PC-3 (cell line): ENCODE results near the gene ERI3. TPM values are rescaled to one million over a fixed set of nuclear protein-coding genes. Genes with fewer than 3 reads are reported as not detected.
"Not testable (repeated sequence)": the region's sequence is repeated elsewhere in the genome, so short reads cannot be mapped to it uniquely, and the experiment has no call there.

Experiments used
- ATAC-seq: fragments of 200-7000 bp; cut with Tn5 transposase; 2 replicates; pipeline ENCODE4 v1.9.1; 2020; ENCODE audit warnings: mild to moderate bottlenecking, moderate library complexity
- BruUV-seq: library from RNA; stranded (reverse); fragments of 400-500 nt; replicated peaks from 2 replicates; lab custom pipeline; 2021; lab: Mats Ljungman, UMichigan
- CTCF ChIA-PET: fragments of 300-600 bp; sonication (Branson Sonifier 250); formaldehyde crosslinking; loops from one replicate; lab custom pipeline; 2022; ENCODE audit warnings: antibody characterized with exemption; lab: Charles Lee
- POLR2A ChIA-PET: fragments of 300-600 bp; sonication (Branson Sonifier 250); formaldehyde crosslinking; loops from one replicate; lab custom pipeline; 2022; ENCODE audit warnings: antibody characterized with exemption; ENCODE audit not compliant: unreplicated experiment; lab: Charles Lee
- DNase-seq: peaks from one replicate; pipeline ENCODE4 v3.0.0-alpha.2; 2015
- H2AFZ ChIP-seq: fragments of 300-600 bp; sonication (generic); 2 replicates; pipeline ENCODE4 v1.6.0; 2016; ENCODE audit warnings: antibody characterized with exemption, low read length
- H3F3A ChIP-seq: fragments of 300-600 bp; sonication (generic); one replicate; pipeline ENCODE4 v1.6.0; 2017; ENCODE audit warnings: antibody characterized with exemption, low read length, control low read depth, mild to moderate bottlenecking; ENCODE audit not compliant: unreplicated experiment
- H3K27ac ChIP-seq: fragments of 300-600 bp; sonication (generic); 2 replicates; pipeline ENCODE4 v1.5.1; 2016; ENCODE audit warnings: mild to moderate bottlenecking, low read length
- H3K27me3 ChIP-seq: fragments of 300-600 bp; sonication (generic); 2 replicates; pipeline ENCODE4 v1.6.1; 2016; ENCODE audit warnings: low read length, mixed read lengths
- H3K36me3 ChIP-seq: fragments of 300-600 bp; sonication (generic); 2 replicates; pipeline ENCODE4 v1.6.1; 2016; ENCODE audit warnings: low read depth, mixed run types, low read length, mixed read lengths
- H3K4me1 ChIP-seq: fragments of 300-600 bp; sonication (generic); 2 replicates; pipeline ENCODE4 v1.5.1; 2016; ENCODE audit warnings: low read length; ENCODE audit not compliant: insufficient read depth
- H3K4me2 ChIP-seq: fragments of 300-600 bp; sonication (generic); 2 replicates; pipeline ENCODE4 v1.6.0; 2016; ENCODE audit warnings: low read length
- H3K4me3 ChIP-seq: fragments of 300-600 bp; sonication (generic); 2 replicates; pipeline ENCODE4 v1.5.1; 2016; ENCODE audit warnings: mild to moderate bottlenecking, low read length, mixed read lengths
- H3K79me2 ChIP-seq: fragments of 300-600 bp; sonication (generic); 2 replicates; pipeline ENCODE4 v1.6.1; 2017; ENCODE audit warnings: low read length, mixed read lengths
- H3K9ac ChIP-seq: fragments of 300-600 bp; sonication (generic); 2 replicates; pipeline ENCODE4 v1.6.0; 2016; ENCODE audit warnings: mild to moderate bottlenecking, low read length
- H3K9me2 ChIP-seq: fragments of 300-600 bp; sonication (generic); replicated peaks from 2 replicates; pipeline ENCODE4 v1.6.1; 2016; ENCODE audit warnings: mixed run types, low read length, mixed read lengths
- H3K9me3 ChIP-seq: fragments of 300-600 bp; sonication (generic); 2 replicates; pipeline ENCODE4 v1.6.1; 2016; ENCODE audit warnings: low read length, mixed read lengths
- H4K20me1 ChIP-seq: fragments of 300-600 bp; sonication (generic); 2 replicates; pipeline ENCODE4 v1.6.1; 2016; ENCODE audit warnings: low read length, mixed read lengths
- CTCF ChIP-seq: fragments of 300-600 bp; sonication (generic); conservative IDR thresholded peaks from 2 replicates; pipeline ENCODE4 v1.5.1; 2017; ENCODE audit warnings: antibody characterized with exemption, low read depth, mild to moderate bottlenecking, low read length
- EZH2 ChIP-seq: fragments of 300-600 bp; sonication (generic); IDR thresholded peaks from one replicate; pipeline ENCODE4 v1.6.1; 2017; ENCODE audit warnings: antibody characterized with exemption, mild to moderate bottlenecking, low read length; ENCODE audit not compliant: unreplicated experiment
- EZH2phosphoT487 ChIP-seq: fragments of 300-600 bp; sonication (generic); IDR thresholded peaks from 2 replicates; pipeline ENCODE4 v1.6.1; 2018; ENCODE audit warnings: mild to moderate bottlenecking, antibody characterized with exemption, low read length, borderline replicate concordance
- intact Hi-C: fragments of 100-400 bp; cut with micrococcal nuclease; formaldehyde crosslinking; loops from 2 replicates; pipeline ENCODE4 v1.9.0; 2023
- total RNA-seq: library from RNA; depleted of rRNA; stranded (reverse); fragments of >200 nt; gene quantifications from 2 replicates; pipeline ENCODE4 v1.2.3, GENCODE V29; 2014

The ERI3 gene
- total RNA-seq, 1 experiment from 2014 or later: 138 TPM

GRCh38 chr1:44208226-44208625, 146.8 kb downstream of the ERI3 start:
- no peak overlapping the region for H2AFZ ChIP-seq
- no TSS peak for BruUV-seq
- no peaks in the 10 kb centered on the region for H3K9me2 ChIP-seq
- no peaks in the 10 kb centered on the region for H3K9me3 ChIP-seq
- no peak for DNase-seq
- ChIA-PET POLR2A (no interaction called here), CTCF (no interaction called here)
- H3K4me2 ChIP-seq: no peak overlapping the region
- no peaks in the 10 kb centered on the region for H3K79me2 ChIP-seq
- no peaks in the 10 kb centered on the region for H3K27me3 ChIP-seq
- H3K4me1 ChIP-seq: peaks cover 6% of the 10 kb centered on the region
- TF ChIP-seq EZH2phosphoT487: no peak
- TF ChIP-seq CTCF: no peak
- no peak for TF ChIP-seq EZH2
- no peak for ATAC-seq
- H3K9ac ChIP-seq: no peak overlapping the region
- no peaks in the 10 kb centered on the region for H4K20me1 ChIP-seq
- H3K4me3 ChIP-seq: no peak overlapping the region
- no peak overlapping the region for H3K27ac ChIP-seq
- intact Hi-C loops: no loop called here
- no peaks in the 10 kb centered on the region for H3F3A ChIP-seq
- no peaks in the 10 kb centered on the region for H3K36me3 ChIP-seq

- H3F3A ChIP-seq, H3K4me3 ChIP-seq, H3K27me3 ChIP-seq, POLR2A ChIA-PET, H3K4me2 ChIP-seq, H3K36me3 ChIP-seq, H3K4me1 ChIP-seq, H2AFZ ChIP-seq, H3K9me2 ChIP-seq, H3K27ac ChIP-seq, DNase-seq, BruUV-seq, intact Hi-C loops, ATAC-seq, H3K9ac ChIP-seq, CTCF ChIA-PET, H4K20me1 ChIP-seq, H3K79me2 ChIP-seq, H3K9me3 ChIP-seq: not testable (repeated sequence)
These were observed 148.5 kb downstream of the ERI3 start for GRCh38 chr1:44206545-44206944.

- no TSS peak for BruUV-seq
- CTCF ChIA-PET: no interaction called here
- Histone ChIP-seq H3K9me2 (no peaks in the 10 kb centered on the region), H2AFZ (no peak overlapping the region), H3K36me3 (no peaks in the 10 kb centered on the region), H3F3A (no peaks in the 10 kb centered on the region), H3K9ac (no peak overlapping the region), H3K4me2 (no peak overlapping the region), H3K4me1 (no peaks in the 10 kb centered on the region), H3K4me3 (no peak overlapping the region), H3K9me3 (no peaks in the 10 kb centered on the region), H3K79me2 (no peaks in the 10 kb centered on the region), H3K27me3 (no peaks in the 10 kb centered on the region), H4K20me1 (no peaks in the 10 kb centered on the region), H3K27ac (no peak overlapping the region)
- intact Hi-C loops: no loop called here
- TF ChIP-seq EZH2phosphoT487: no peak
- TF ChIP-seq EZH2: no peak
- TF ChIP-seq CTCF: no peak
- ATAC-seq: no peak
- POLR2A ChIA-PET: no interaction called here
- DNase-seq: no peak
These were observed 154.7 kb downstream of the ERI3 start for GRCh38 chr1:44200336-44200735.
